CD4-positive, alpha-beta T cell (primary cell): ENCODE measurements around the gene AMELX. TPM values are rescaled to one million over a fixed set of nuclear protein-coding genes. Genes with fewer than 3 reads are reported as not detected.

Experiments used
- ATAC-seq: fragments of 200-7000 bp; cut with Tn5 transposase; one replicate; pipeline ENCODE4 v1.10.0; 2022; ENCODE audit warnings: mild to moderate bottlenecking; ENCODE audit not compliant: poor library complexity
- CTCF ChIA-PET: fragments of 350-600 bp; sonication (Branson Sonifier 250); formaldehyde crosslinking; loops from one replicate; lab custom pipeline; 2021; ENCODE audit warnings: antibody characterized with exemption, inconsistent platforms; lab: Charles Lee
- POLR2A ChIA-PET: fragments of 350-600 bp; sonication (Branson Sonifier 250); formaldehyde crosslinking; loops from one replicate; lab custom pipeline; 2021; ENCODE audit warnings: antibody characterized with exemption, inconsistent platforms; lab: Charles Lee
- DNase-seq, 14 experiments: peaks; one replicate each; pipeline ENCODE4 v3.0.0-alpha.2; 2013 to 2020; ENCODE audit warnings: mixed read lengths in 2 of 14
- H3K27ac ChIP-seq, 2 donors: one replicate each; pipeline versions ENCODE4 v1.5.1 to v1.7.0; 2013; ENCODE audit warnings: low read length in 2 of 2, low read depth in 1 of 2, mild to moderate bottlenecking in 1 of 2
- H3K27me3 ChIP-seq, 2 experiments: 1 replicate in 1 of 2; 2 replicates in 1 of 2; pipeline versions ENCODE4 v1.6.1 to v1.7.0; 2013; ENCODE audit warnings: low read length in 2 of 2, control low read depth in 1 of 2, mild to moderate bottlenecking in 1 of 2, moderate library complexity in 1 of 2; ENCODE audit not compliant: insufficient read depth in 2 of 2, control insufficient read depth in 1 of 2
- H3K36me3 ChIP-seq: one replicate; pipeline ENCODE4 v1.6.1; 2013; ENCODE audit warnings: low read length, control low read depth; ENCODE audit not compliant: insufficient read depth
- H3K4me1 ChIP-seq: one replicate; pipeline ENCODE4 v1.6.1; 2013; ENCODE audit warnings: low read length, control low read depth; ENCODE audit not compliant: insufficient read depth
- H3K4me3 ChIP-seq: one replicate; pipeline ENCODE4 v1.5.1; 2013; ENCODE audit warnings: mild to moderate bottlenecking, low read length, moderate library complexity
- H3K9me3 ChIP-seq, 2 experiments: 1 replicate in 1 of 2; 2 replicates in 1 of 2; pipeline versions ENCODE4 v1.6.1 to v1.7.0; 2013; ENCODE audit warnings: low read length in 2 of 2, mild to moderate bottlenecking in 2 of 2, control low read depth in 1 of 2, moderate library complexity in 1 of 2; ENCODE audit not compliant: control insufficient read depth in 1 of 2, insufficient read depth in 1 of 2
- H3K27ac Mint-ChIP-seq: one replicate; pipeline ENCODE4 v1.8.0; 2020; ENCODE audit warnings: mixed read lengths
- H3K27me3 Mint-ChIP-seq: one replicate; pipeline ENCODE4 v1.8.0; 2021; ENCODE audit warnings: mixed read lengths
- H3K36me3 Mint-ChIP-seq: one replicate; pipeline ENCODE4 v1.8.0; 2021; ENCODE audit warnings: low read depth, mixed read lengths
- H3K4me1 Mint-ChIP-seq: one replicate; pipeline ENCODE4 v1.8.0; 2021; ENCODE audit warnings: low read depth, mixed read lengths
- H3K4me3 Mint-ChIP-seq: one replicate; pipeline ENCODE4 v1.8.0; 2020; ENCODE audit warnings: mild to moderate bottlenecking, mixed read lengths
- H3K9me3 Mint-ChIP-seq: one replicate; pipeline ENCODE4 v1.8.0; 2020; ENCODE audit warnings: mixed read lengths
- CTCF ChIP-seq: fragments of 200-600 bp; IDR thresholded peaks from one replicate; pipeline ENCODE4 v1.8.0; 2022; ENCODE audit warnings: antibody characterized with exemption, mild to moderate bottlenecking
- intact Hi-C, 2 experiments: fragments of 100-400 bp; cut with DNase I in 1 of 2; cut with micrococcal nuclease in 1 of 2; formaldehyde crosslinking; loops; one replicate each; pipeline versions ENCODE4 v1.15.1 to v1.9.0; 2023 to 2025; cut with DNase I, micrococcal nuclease
- total RNA-seq, 174 experiments: library from RNA in 2 of 174; stranded (reverse) in 2 of 174; gene quantifications; one replicate each; pipeline ENCODE4 v1.2.3 and lab custom pipeline; 2021 to 2026

The AMELX gene
- total RNA-seq, 2 experiments from 2014 or later, result not detected

GRCh38 chrX:11309220-11309619, 16.0 kb downstream of the AMELX start:
- Histone ChIP-seq H3K4me3 (no peak overlapping the region), H3K4me1 (no peaks in the 10 kb centered on the region), H3K27ac (no peak overlapping the region), H3K9me3 (no peaks in the 10 kb centered on the region), H3K27me3 (no peaks in the 10 kb centered on the region), H3K36me3 (no peaks in the 10 kb centered on the region)
- no peak for TF ChIP-seq CTCF
- intact Hi-C loops, result no loop called here
- Mint-ChIP-seq H3K9me3 (no peaks in the 10 kb centered on the region), H3K4me1 (no peaks in the 10 kb centered on the region), H3K36me3 (no peaks in the 10 kb centered on the region), H3K27me3 (no peaks in the 10 kb centered on the region), H3K27ac (no peak overlapping the region), H3K4me3 (no peak overlapping the region)
- POLR2A ChIA-PET, result no interaction called here
- ATAC-seq, result no peak
- CTCF ChIA-PET, result no interaction called here
- DNase-seq, result no peak

- POLR2A ChIA-PET, result no interaction called here
- H3K36me3 Mint-ChIP-seq, result no peaks in the 10 kb centered on the region
- Histone ChIP-seq H3K4me3 (no peak overlapping the region), H3K9me3 (no peaks in the 10 kb centered on the region), H3K4me1 (no peaks in the 10 kb centered on the region), H3K27ac (no peak overlapping the region), H3K36me3 (no peaks in the 10 kb centered on the region), H3K27me3 (no peaks in the 10 kb centered on the region)
- H3K9me3 Mint-ChIP-seq, result no peaks in the 10 kb centered on the region
- no peaks in the 10 kb centered on the region for H3K4me1 Mint-ChIP-seq
- H3K27me3 Mint-ChIP-seq, result no peaks in the 10 kb centered on the region
- DNase-seq (no peak), ATAC-seq (no peak)
- TF ChIP-seq CTCF, result no peak
- H3K27ac Mint-ChIP-seq, result no peak overlapping the region
- no peak overlapping the region for H3K4me3 Mint-ChIP-seq
- intact Hi-C loops, result no loop called here
- CTCF ChIA-PET, result no interaction called here
These were observed 18.5 kb downstream of the AMELX start for GRCh38 chrX:11311706-11312105.

- no peak overlapping the region for H3K4me3 ChIP-seq
- no peaks in the 10 kb centered on the region for H3K27me3 ChIP-seq
- no peak for ATAC-seq
- intact Hi-C loops, result no loop called here
- H3K36me3 ChIP-seq, result no peaks in the 10 kb centered on the region
- ChIA-PET CTCF (no interaction called here), POLR2A (no interaction called here)
- DNase-seq, result no peak
- Mint-ChIP-seq H3K4me1 (no peaks in the 10 kb centered on the region), H3K27me3 (no peaks in the 10 kb centered on the region), H3K36me3 (no peaks in the 10 kb centered on the region), H3K27ac (no peak overlapping the region), H3K9me3 (no peaks in the 10 kb centered on the region), H3K4me3 (no peak overlapping the region)
- no peaks in the 10 kb centered on the region for H3K4me1 ChIP-seq
- H3K9me3 ChIP-seq, result no peaks in the 10 kb centered on the region
- H3K27ac ChIP-seq, result no peak overlapping the region
- TF ChIP-seq CTCF, result no peak
These were observed 26.8 kb downstream of the AMELX start for GRCh38 chrX:11319806-11320520.
